ENCODE data around the gene TSHZ1. TPM values are rescaled to one million over a fixed set of nuclear protein-coding genes. Genes with fewer than 3 reads are reported as not detected.

TSHZ1 gene
- total and polyA plus RNA-seq, 4 donors, result 17.1 to 76.0 (median 46.0) TPM

GRCh38 chr18:75261430-75262223, 51.0 kb downstream of the TSHZ1 start:
- H3K27me3 ChIP-seq (ENCODE audit: control insufficient read depth, insufficient read depth, low read length), result no peaks in the 10 kb centered on the region
- no peak for DNase-seq (ENCODE audit: low read depth in 4 of 6, low spot score in 6 of 6)
- 100% methylated on average over 4 of the region's 9 CpGs for WGBS (ENCODE audit: insufficient coverage)
- H3K36me3 ChIP-seq (ENCODE audit: control insufficient read depth, insufficient read depth, low read length), result no peaks in the 10 kb centered on the region
- no peaks in the 10 kb centered on the region for H3K9me3 ChIP-seq (ENCODE audit: control insufficient read depth, insufficient read depth, low read length)
- H3K27ac ChIP-seq (ENCODE audit: low read depth, low read length), result no peak overlapping the region
- H3K4me1 ChIP-seq (ENCODE audit: control insufficient read depth, insufficient read depth, low read length), result peaks cover 18% of the 10 kb centered on the region
- H3K4me3 ChIP-seq (ENCODE audit: low read depth, low read length), result no peak overlapping the region

GRCh38 chr18:75262511-75262910, 51.9 kb downstream of the TSHZ1 start:
- Histone ChIP-seq H3K4me3 (ENCODE audit: low read depth, low read length) (no peak overlapping the region), H3K4me1 (ENCODE audit: control insufficient read depth, insufficient read depth, low read length) (peaks cover 21% of the 10 kb centered on the region), H3K27ac (ENCODE audit: low read depth, low read length) (no peak overlapping the region), H3K36me3 (ENCODE audit: control insufficient read depth, insufficient read depth, low read length) (no peaks in the 10 kb centered on the region), H3K27me3 (ENCODE audit: control insufficient read depth, insufficient read depth, low read length) (no peaks in the 10 kb centered on the region), H3K9me3 (ENCODE audit: control insufficient read depth, insufficient read depth, low read length) (no peaks in the 10 kb centered on the region)
- 63% methylated on average over 4 of the region's 4 CpGs for WGBS (ENCODE audit: insufficient coverage)
- DNase-seq (ENCODE audit: low read depth in 4 of 6, low spot score in 6 of 6), result no peak

- H3K9me3 ChIP-seq (ENCODE audit: control insufficient read depth, insufficient read depth, low read length), result no peaks in the 10 kb centered on the region
- H3K4me3 ChIP-seq (ENCODE audit: low read depth, low read length), result no peak overlapping the region
- H3K27ac ChIP-seq (ENCODE audit: low read depth, low read length), result peak overlapping the region; percentile 2
- peaks cover 23% of the 10 kb centered on the region for H3K4me1 ChIP-seq (ENCODE audit: control insufficient read depth, insufficient read depth, low read length)
- H3K36me3 ChIP-seq (ENCODE audit: control insufficient read depth, insufficient read depth, low read length), result no peaks in the 10 kb centered on the region
- WGBS (ENCODE audit: insufficient coverage), result 65% methylated on average over 3 of the region's 6 CpGs
- H3K27me3 ChIP-seq (ENCODE audit: control insufficient read depth, insufficient read depth, low read length), result no peaks in the 10 kb centered on the region
- DNase-seq (ENCODE audit: low read depth in 4 of 6, low spot score in 6 of 6), result peak in 1 of 6 donors; percentile 45
Measured at GRCh38 chr18:75264195-75264594, 53.6 kb downstream of the TSHZ1 start.

- DNase-seq (ENCODE audit: low read depth in 4 of 6, low spot score in 6 of 6), result peak in 1 of 6 donors; percentile 48
- Histone ChIP-seq H3K4me1 (ENCODE audit: control insufficient read depth, insufficient read depth, low read length) (peaks cover 25% of the 10 kb centered on the region), H3K9me3 (ENCODE audit: control insufficient read depth, insufficient read depth, low read length) (no peaks in the 10 kb centered on the region), H3K4me3 (ENCODE audit: low read depth, low read length) (no peak overlapping the region), H3K27me3 (ENCODE audit: control insufficient read depth, insufficient read depth, low read length) (no peaks in the 10 kb centered on the region), H3K27ac (ENCODE audit: low read depth, low read length) (peak overlapping the region; percentile 4), H3K36me3 (ENCODE audit: control insufficient read depth, insufficient read depth, low read length) (no peaks in the 10 kb centered on the region)
- WGBS (ENCODE audit: insufficient coverage), result 20% methylated on average over 1 of the region's 11 CpGs
Measured at GRCh38 chr18:75264926-75265597, 54.5 kb downstream of the TSHZ1 start.

GRCh38 chr18:75265872-75266271, 55.3 kb downstream of the TSHZ1 start:
- 95% methylated on average over 4 of the region's 9 CpGs for WGBS (ENCODE audit: insufficient coverage)
- Histone ChIP-seq H3K4me1 (ENCODE audit: control insufficient read depth, insufficient read depth, low read length) (peaks cover 18% of the 10 kb centered on the region), H3K4me3 (ENCODE audit: low read depth, low read length) (no peak overlapping the region), H3K27me3 (ENCODE audit: control insufficient read depth, insufficient read depth, low read length) (no peaks in the 10 kb centered on the region), H3K9me3 (ENCODE audit: control insufficient read depth, insufficient read depth, low read length) (no peaks in the 10 kb centered on the region), H3K36me3 (ENCODE audit: control insufficient read depth, insufficient read depth, low read length) (no peaks in the 10 kb centered on the region), H3K27ac (ENCODE audit: low read depth, low read length) (no peak overlapping the region)
- DNase-seq (ENCODE audit: low read depth in 4 of 6, low spot score in 6 of 6), result no peak

GRCh38 chr18:75267643-75268363, 57.2 kb downstream of the TSHZ1 start:
- Histone ChIP-seq H3K4me3 (ENCODE audit: low read depth, low read length) (no peak overlapping the region), H3K36me3 (ENCODE audit: control insufficient read depth, insufficient read depth, low read length) (no peaks in the 10 kb centered on the region), H3K9me3 (ENCODE audit: control insufficient read depth, insufficient read depth, low read length) (no peaks in the 10 kb centered on the region), H3K27ac (ENCODE audit: low read depth, low read length) (no peak overlapping the region), H3K4me1 (ENCODE audit: control insufficient read depth, insufficient read depth, low read length) (peaks cover 22% of the 10 kb centered on the region), H3K27me3 (ENCODE audit: control insufficient read depth, insufficient read depth, low read length) (no peaks in the 10 kb centered on the region)
- peak in 1 of 6 donors; percentile 65 for DNase-seq (ENCODE audit: low read depth in 4 of 6, low spot score in 6 of 6)
- WGBS (ENCODE audit: insufficient coverage), result 43% methylated on average over 2 of the region's 10 CpGs

- peak in 2 of 6 donors; percentile 63 to 65 for DNase-seq (ENCODE audit: low read depth in 4 of 6, low spot score in 6 of 6)
- peaks cover 22% of the 10 kb centered on the region for H3K4me1 ChIP-seq (ENCODE audit: control insufficient read depth, insufficient read depth, low read length)
- WGBS (ENCODE audit: insufficient coverage), result 45% methylated on average over 2 of the region's 5 CpGs
- no peaks in the 10 kb centered on the region for H3K27me3 ChIP-seq (ENCODE audit: control insufficient read depth, insufficient read depth, low read length)
- H3K36me3 ChIP-seq (ENCODE audit: control insufficient read depth, insufficient read depth, low read length), result no peaks in the 10 kb centered on the region
- H3K4me3 ChIP-seq (ENCODE audit: low read depth, low read length), result no peak overlapping the region
- no peak overlapping the region for H3K27ac ChIP-seq (ENCODE audit: low read depth, low read length)
- H3K9me3 ChIP-seq (ENCODE audit: control insufficient read depth, insufficient read depth, low read length), result no peaks in the 10 kb centered on the region
Measured at GRCh38 chr18:75268364-75268646, 57.7 kb downstream of the TSHZ1 start.

- H3K9me3 ChIP-seq (ENCODE audit: control insufficient read depth, insufficient read depth, low read length), result no peaks in the 10 kb centered on the region
- no peak overlapping the region for H3K27ac ChIP-seq (ENCODE audit: low read depth, low read length)
- H3K36me3 ChIP-seq (ENCODE audit: control insufficient read depth, insufficient read depth, low read length), result peaks cover 2% of the 10 kb centered on the region
- no peak overlapping the region for H3K4me3 ChIP-seq (ENCODE audit: low read depth, low read length)
- peaks cover 25% of the 10 kb centered on the region for H3K4me1 ChIP-seq (ENCODE audit: control insufficient read depth, insufficient read depth, low read length)
- H3K27me3 ChIP-seq (ENCODE audit: control insufficient read depth, insufficient read depth, low read length), result no peaks in the 10 kb centered on the region
- peak in 1 of 6 donors; percentile 53 for DNase-seq (ENCODE audit: low read depth in 4 of 6, low spot score in 6 of 6)
- 34% methylated on average over 3 of the region's 7 CpGs for WGBS (ENCODE audit: insufficient coverage)
Measured at GRCh38 chr18:75269124-75269680, 58.6 kb downstream of the TSHZ1 start.

- no peaks in the 10 kb centered on the region for H3K27me3 ChIP-seq (ENCODE audit: control insufficient read depth, insufficient read depth, low read length)
- no peaks in the 10 kb centered on the region for H3K9me3 ChIP-seq (ENCODE audit: control insufficient read depth, insufficient read depth, low read length)
- WGBS (ENCODE audit: insufficient coverage), result 76% methylated on average over 8 of the region's 8 CpGs
- DNase-seq (ENCODE audit: low read depth in 4 of 6, low spot score in 6 of 6), result no peak
- H3K36me3 ChIP-seq (ENCODE audit: control insufficient read depth, insufficient read depth, low read length), result peaks cover 2% of the 10 kb centered on the region
- peaks cover 25% of the 10 kb centered on the region for H3K4me1 ChIP-seq (ENCODE audit: control insufficient read depth, insufficient read depth, low read length)
- H3K4me3 ChIP-seq (ENCODE audit: low read depth, low read length), result no peak overlapping the region
- no peak overlapping the region for H3K27ac ChIP-seq (ENCODE audit: low read depth, low read length)
Measured at GRCh38 chr18:75269696-75270095, 59.1 kb downstream of the TSHZ1 start.
